ENCODE measurements around the gene ACAT2.

The ACAT2 gene

GRCh38 chr6:159826004-159826403, 64.2 kb downstream of the ACAT2 start:
- Mint-ChIP-seq H3K36me3 (peaks cover 4% of the 10 kb centered on the region), H3K27me3 (no peaks in the 10 kb centered on the region), H3K4me3 (no peak overlapping the region), H3K4me1 (ENCODE audit: low read depth) (peaks cover 10% of the 10 kb centered on the region), H3K9me3 (ENCODE audit: low read depth) (no peaks in the 10 kb centered on the region), H3K27ac (no peak overlapping the region)

GRCh38 chr6:159826968-159827647, 65.3 kb downstream of the ACAT2 start:
- Mint-ChIP-seq H3K9me3 (ENCODE audit: low read depth) (no peaks in the 10 kb centered on the region), H3K36me3 (peaks cover 4% of the 10 kb centered on the region), H3K4me1 (ENCODE audit: low read depth) (peaks cover 7% of the 10 kb centered on the region), H3K27me3 (no peaks in the 10 kb centered on the region), H3K4me3 (no peak overlapping the region), H3K27ac (no peak overlapping the region)

- Mint-ChIP-seq H3K36me3 (no peaks in the 10 kb centered on the region), H3K4me1 (ENCODE audit: low read depth) (peaks cover 8% of the 10 kb centered on the region), H3K27ac (no peak overlapping the region), H3K9me3 (ENCODE audit: low read depth) (no peaks in the 10 kb centered on the region), H3K27me3 (no peaks in the 10 kb centered on the region), H3K4me3 (no peak overlapping the region)
Measured at GRCh38 chr6:159828074-159828473, 66.2 kb downstream of the ACAT2 start.

All from activated naive CD8-positive, alpha-beta T cell (primary cell).